Stimulated activated CD4-positive, alpha-beta T cell treated with anti-CD3 and anti-CD28 coated beads, TNF-alpha, amount 100 ng/mL, for 24 hours (primary cell): Measurements from ENCODE around the gene SPDL1.

Experiments
- DNase-seq, 3 experiments: peaks; one replicate each; pipeline ENCODE4 v3.0.0-alpha.2; 2020; ENCODE audit warnings: low read depth in 3 of 3

SPDL1 gene

GRCh38 chr5:169631360-169631759 is 47.8 kb downstream of the SPDL1 start:
- DNase-seq: no peak

- no peak for DNase-seq
Measured at GRCh38 chr5:169632946-169633345, 49.4 kb downstream of the SPDL1 start.

GRCh38 chr5:169634606-169635005 is 51.0 kb downstream of the SPDL1 start:
- no peak for DNase-seq

DNA sequence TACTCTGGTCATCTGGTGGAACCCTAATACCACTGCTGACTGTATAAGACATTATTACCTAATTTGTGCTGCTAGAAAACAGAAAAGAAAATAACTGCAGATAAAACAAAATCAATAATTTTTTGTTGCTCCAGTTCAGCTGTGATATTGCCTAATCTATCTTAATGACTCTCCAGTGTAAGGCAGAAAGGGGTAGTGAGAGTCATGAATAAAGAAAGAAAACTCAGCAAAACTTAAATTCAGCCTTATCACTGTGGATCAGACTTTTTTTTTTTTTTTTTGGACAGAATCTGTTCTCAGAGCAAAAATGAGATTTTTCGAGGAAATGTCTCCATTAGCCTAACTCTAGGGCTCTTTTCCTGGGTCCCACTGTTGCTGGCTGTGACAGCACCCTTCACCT is 52.4 kb downstream of the SPDL1 start:
- DNase-seq: no peak

GRCh38 chr5:169636477-169637084 is 53.0 kb downstream of the SPDL1 start:
- no peak for DNase-seq

- peak; percentile 27 to 75 (median 50) for DNase-seq
Measured at GRCh38 chr5:169637085-169637548, 53.5 kb downstream of the SPDL1 start, which contains the start of gene DOCK2. DOCK2 (plus strand) TSS chr5:169637275; CDS start chr5:169637327, 52 bp downstream.

- peak; percentile 51 to 76 (median 52) for DNase-seq
Measured at GRCh38 chr5:169637549-169638121, 54.1 kb downstream of the SPDL1 start.

DNA sequence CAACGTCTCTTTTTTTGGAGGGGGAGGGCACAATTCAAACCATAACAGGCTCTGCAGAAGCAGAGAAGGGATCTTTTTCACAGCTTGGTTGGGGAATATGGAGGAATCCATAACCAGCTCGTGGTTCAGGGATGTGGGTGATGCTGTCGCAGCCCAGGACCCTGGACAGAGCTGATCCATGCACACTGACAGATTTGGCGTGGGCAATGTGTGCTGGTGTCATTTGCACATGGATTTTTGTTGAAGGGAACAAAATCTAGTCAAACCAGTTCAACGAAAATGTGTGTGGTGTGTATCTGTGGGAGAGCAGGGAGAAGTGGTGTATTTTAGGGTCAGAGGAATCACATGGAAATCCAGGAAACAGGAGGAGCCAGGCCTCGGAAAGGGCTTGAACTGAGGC is 57.7 kb downstream of the SPDL1 start:
- DNase-seq: no peak

DNA sequence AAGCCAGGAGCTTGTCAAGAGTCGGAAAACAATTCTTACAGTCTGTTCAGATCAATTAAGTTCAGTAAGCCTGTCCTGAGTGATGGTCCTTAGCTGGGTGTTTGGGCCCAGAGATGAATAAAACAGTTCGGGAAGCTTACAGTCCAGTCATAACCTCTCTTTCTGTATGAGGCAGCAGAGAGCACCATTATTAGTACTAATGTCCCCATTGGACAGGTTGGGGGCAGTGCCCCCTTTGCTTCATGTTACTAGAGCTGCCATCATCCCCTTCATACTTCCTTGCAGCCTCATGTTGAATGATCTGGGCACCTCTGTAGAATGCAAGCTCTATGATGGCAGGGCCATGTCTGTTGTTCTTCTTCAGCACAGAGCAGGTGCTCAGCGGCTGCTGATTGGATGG is 63.3 kb downstream of the SPDL1 start:
- DNase-seq: no peak

GRCh38 chr5:169647566-169647965 is 64.0 kb downstream of the SPDL1 start:
- DNase-seq: no peak

- DNase-seq: no peak
Measured at GRCh38 chr5:169648725-169649310, 65.2 kb downstream of the SPDL1 start.

- DNase-seq: no peak
Measured at GRCh38 chr5:169649486-169649885, 65.9 kb downstream of the SPDL1 start.

DNA sequence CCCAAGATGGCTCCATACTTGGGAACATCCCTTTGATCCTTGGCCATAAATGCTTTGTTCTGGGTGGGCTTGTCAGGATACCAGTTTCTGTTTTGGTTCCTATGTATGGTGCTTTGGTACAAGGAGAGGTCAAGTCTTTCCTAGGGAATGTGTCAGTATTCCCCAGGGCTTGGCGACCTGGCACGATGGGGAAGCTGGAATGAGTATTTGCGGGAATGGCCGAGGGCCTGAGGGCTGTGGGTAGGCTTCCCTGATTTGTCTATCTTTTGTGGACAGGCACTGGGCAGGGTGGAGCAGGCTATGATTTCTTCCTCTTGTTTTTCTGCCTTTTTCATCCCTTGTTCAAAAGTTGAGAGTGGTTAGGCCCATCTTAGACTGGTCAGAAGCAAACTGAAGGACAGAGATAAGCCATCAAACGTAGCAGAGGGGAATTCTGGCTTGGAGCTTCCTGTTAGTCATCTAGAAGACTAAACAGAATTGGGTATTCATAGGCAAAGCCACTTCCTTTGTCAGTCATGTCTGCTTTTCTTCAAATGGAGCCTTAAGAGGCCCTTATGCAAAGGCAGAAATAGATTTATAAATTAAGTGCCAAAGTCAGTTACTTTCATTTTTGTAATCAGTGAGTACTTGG is 67.2 kb downstream of the SPDL1 start:
- no peak for DNase-seq

- no peak for DNase-seq
Measured at GRCh38 chr5:169651526-169651925, 68.0 kb downstream of the SPDL1 start.

DNA sequence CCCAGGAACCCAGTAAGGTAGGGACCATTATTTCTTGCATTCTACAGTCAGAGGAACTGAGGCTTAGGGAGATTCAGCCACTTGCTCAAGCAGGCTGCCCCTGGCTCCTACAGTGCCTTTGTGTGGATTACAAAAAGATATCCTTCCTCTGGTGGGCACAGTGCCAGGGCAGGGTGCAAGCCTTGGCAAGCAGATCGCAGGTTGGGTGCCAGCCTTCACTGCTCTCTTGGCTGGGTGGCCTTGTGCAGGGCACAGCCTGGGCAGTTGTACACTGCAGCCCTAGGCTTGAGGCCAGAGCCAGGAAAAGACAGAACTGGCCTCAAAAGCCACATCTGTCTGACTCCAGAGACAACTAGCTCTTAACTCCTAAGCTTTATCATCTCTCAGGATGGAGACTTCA is 68.5 kb downstream of the SPDL1 start:
- DNase-seq: no peak

DNA sequence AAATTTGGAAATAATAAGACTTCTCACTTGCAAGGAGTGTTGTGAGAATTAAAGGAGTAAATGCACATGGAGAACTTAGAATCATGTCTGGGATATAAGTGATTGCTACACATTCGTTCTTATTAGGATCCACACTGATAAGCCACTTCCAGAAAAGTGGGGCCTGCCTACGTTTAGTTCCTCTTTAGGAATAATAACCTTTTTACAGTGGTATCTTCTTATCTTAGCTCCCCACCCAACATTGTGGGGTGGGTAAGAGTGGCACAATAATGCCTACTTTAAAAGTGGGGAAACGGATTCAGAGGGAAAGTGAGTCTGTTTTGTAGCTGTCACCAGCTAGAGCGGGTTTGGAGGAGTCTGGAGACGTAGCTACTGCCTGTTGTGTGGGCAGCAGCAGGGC is 69.5 kb downstream of the SPDL1 start:
- no peak for DNase-seq
